Endometrial microvascular endothelial cells (primary cell): Measurements from ENCODE around the gene RILPL1. TPM values are rescaled to one million over a fixed set of nuclear protein-coding genes. Genes with fewer than 3 reads are reported as not detected.
"Not testable (repeated sequence)": the region's sequence is repeated elsewhere in the genome, so short reads cannot be mapped to it uniquely, and the experiment has no call there.

Experiments used
- in situ Hi-C: cut with HindIII; loops from 2 replicates; pipeline ENCODE4 v1.10.0; 2017; ENCODE audit warnings: low sequenced_read_pairs, low pct_unique_long_range_greater_than_20kb; ENCODE audit errors: inconsistent ontology term
- total RNA-seq: library from RNA; depleted of rRNA; stranded (reverse); fragments of >200 nt; gene quantifications from one replicate; pipeline ENCODE4 v1.2.3, GENCODE V29; 2015; ENCODE audit errors: inconsistent ontology term

RILPL1 gene
- total RNA-seq, 1 donor from 2014 or later, result 7.6 TPM

DNA sequence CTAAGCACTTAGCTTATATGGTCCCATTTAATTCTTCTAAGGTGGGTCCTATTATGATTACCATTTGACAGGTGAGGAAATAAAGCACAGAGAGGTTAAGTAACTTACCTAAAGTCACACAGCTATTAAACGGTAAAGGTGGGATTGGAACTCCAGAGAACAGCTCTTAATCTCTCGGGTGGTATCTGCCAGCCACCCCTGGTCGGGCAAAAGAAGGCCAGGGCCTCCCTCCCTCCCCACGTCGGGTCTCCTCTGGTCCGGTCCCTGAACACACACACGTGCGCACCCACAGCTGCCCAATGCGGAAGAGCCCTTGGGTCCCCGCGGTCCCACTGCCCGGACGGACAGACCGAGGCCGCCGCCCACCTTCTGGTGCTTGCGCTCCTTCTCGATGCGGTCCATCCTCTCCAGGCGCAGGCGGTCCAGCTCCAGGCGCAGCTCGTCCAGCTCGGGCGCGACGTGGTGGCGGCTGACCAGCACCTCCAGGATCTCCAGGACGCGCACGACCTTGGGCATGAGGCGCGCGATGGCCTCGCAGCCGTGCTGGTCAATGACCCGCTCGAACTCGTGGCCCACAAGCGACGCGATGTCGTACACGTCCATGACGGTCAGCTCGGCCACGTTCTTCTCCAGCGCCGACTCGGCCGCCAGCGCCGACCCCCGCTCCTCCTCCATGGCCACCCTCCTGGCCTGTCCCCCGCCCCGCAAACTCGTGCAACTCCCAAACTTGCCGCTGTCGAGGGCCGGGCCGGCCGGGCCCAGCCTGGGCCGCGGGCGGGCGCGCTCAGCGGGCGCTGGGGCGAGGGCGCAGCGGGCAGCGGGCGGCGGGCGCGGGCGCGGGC, 490 bp downstream of the RILPL1 start:
- in situ Hi-C loops, result no loop called here

DNA sequence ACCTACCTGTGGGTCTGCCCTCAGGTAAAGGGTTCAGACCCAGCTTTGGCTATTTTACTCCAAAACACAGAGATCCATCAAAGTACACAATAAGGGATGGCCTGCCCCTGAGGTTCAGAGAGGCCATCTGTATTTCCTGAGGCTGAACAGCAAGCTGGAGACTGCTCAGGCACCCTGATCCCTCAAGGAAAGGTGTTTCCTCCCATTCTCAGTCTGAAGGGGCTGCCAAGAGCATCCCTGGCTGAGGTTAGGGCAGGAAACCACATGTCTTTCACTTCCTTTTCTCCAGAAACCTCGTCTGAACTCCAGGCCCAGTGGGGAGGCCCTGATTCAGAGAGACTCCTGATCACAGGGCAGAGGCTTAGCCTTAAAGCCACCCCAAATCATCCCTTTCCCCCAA, 1.5 kb downstream of the RILPL1 start:
- in situ Hi-C loops, result no loop called here

DNA sequence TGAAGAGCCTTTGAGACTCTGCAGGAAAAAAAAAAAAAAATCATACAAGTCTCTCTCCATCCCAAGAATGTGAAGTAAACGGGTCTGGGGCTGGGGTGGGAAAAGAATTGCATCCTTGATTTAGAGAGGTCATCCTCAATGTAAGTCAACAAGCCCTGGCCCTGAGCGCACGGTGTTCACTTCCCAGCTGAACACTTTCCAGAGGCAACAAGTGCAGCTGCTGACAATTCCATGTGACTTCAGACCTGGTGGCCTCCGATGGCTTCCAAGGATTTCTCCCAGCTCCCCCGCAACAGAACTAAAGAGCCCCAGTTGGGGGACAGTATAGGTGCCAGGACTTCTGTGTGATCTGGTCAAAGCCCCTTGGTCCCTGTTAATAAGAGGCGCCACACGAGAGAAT, 2.4 kb downstream of the RILPL1 start:
- in situ Hi-C loops, result no loop called here

DNA sequence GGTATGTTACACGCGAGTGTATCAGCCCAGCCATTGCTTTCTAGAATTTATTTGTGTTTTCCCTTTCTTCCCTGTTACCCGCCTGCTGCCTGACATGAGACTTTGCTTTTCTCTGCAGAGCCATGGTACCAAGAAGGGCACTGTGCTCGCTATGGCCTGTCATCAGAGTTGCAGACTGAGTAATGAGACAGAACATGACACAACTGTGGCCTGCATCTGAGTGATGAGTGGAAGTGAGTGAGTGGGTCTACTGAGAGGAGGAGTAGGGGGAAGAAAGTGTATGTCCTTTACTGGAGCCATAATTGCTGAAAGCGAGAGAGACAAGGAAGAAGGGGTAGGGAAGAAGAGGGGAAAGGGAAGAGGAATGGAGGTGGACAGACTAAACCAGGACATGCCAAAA, 2.9 kb downstream of the RILPL1 start:
- in situ Hi-C loops, result no loop called here

DNA sequence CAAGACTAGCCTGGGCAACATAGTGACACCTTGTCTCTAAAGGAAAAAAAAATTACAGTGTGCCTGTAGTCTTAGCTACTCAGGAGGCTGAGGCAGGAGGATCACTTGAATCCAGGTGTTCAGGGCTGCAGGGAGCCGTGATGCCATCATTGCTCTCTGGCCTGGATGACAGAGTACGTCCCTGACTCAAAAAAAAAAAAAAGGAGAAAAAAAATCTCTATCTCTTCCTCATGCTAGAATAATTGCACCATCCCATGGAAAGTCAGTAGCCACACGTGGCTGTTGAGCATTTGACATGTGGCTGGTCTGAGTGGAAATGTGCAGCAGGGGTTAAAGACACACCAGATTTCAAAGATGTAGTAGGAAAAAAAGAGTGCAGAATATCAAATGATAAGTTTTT, 3.8 kb downstream of the RILPL1 start:
- in situ Hi-C loops, result no loop called here

DNA sequence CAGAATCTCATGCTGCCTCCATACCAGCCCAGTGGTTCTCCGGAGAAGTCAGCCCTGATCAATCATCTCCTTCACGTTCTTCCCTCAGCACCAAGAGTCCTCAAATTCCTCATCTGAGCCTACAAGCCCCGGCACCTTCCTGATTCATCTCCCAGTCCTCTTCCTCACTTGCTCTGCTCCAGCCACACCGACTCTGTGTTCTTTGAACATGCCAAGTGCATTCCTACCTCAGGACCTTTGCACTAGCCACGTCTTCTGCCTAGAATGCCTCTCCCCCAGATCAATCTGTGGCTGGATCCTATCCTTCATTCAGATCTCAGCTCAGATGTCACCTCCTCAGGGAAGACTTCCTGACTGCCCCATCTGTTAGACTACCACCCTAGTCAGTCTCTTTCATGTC, 4.7 kb downstream of the RILPL1 start:
- in situ Hi-C loops, result no loop called here

DNA sequence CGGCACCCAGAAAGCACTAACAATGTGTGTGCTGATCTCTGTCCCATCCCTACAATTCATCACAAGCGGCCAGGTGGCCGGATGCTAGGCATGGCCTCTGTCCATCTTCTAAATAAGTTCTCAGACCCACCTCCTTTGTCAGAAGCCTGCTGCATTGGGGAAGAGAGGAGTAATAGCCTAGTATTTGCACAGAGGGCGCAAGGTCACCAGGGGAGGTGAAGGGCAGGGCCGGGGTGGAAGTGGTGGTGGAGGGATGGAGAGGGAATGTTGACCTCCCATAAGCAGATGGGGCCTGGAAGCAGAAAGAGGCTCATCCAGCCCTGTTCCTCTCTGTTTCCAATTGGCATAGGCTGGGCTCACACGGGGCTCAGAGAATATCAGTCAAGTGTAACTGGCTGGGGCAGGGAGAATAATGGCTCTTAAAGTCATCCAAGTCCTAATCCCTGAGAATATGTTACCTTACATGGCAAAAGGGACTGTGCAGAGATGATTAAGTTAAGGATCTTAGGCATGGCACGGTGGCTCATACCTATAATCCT, 6.9 kb downstream of the RILPL1 start:
- in situ Hi-C loops, result no loop called here

DNA sequence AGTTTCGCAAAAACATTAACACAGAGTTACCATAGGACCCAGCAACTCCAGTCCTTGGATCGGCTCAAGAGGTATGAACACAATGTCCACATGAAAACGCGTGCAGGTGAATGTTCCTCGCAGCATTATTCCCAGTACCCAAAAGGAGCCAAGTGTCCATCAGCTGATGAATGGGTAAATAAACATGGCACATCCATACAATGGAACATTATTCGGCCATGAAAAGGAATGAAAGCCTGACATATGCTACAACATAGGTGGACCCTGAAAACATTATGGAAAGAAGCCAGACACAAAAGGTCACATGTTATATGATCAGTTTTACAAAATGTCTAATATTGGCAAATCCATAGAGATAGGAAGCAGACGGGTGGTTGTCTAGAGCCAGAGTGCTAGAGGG, 9.1 kb downstream of the RILPL1 start:
- in situ Hi-C loops, result no loop called here

DNA sequence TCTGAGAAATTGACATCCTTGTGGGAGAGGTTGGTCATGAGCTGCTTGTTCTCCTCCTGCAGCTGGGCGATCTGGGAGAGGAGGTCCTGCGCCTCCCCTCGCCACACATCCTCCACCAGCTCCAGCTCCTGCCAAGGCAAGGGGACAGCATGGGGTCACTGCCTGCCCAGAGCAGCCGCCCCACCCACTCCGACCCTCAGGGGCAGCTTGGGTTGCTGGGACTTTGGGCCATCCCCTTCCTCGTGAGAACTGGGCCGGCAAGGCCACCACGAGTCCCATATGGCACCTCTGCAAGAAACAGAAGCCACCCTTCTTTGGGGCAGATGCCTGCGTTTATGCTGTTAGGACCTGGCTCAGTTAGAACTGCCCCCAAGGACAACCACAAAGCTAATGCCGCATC, 10.0 kb downstream of the RILPL1 start:
- in situ Hi-C loops, result no loop called here

DNA sequence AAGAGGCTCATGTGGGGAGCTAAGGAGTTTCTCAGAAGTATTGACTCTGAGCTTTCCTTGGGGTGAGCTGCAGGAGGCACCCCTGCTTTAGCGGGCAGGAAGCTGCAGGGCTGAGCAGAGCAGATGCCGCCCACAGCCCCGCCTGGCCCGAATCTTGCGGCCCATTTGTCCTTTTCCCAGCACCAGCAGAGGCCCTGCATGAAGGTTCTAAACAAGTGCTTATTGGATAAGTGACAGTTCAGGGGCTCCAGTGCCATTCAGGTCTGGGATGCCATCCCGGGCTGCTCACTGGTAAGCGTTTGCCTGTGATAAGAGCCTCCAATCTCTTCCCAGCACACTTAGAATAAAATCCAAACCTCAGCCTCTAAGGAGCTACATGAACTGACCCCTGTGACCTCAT, 11.4 kb downstream of the RILPL1 start:
- in situ Hi-C loops, result no loop called here

DNA sequence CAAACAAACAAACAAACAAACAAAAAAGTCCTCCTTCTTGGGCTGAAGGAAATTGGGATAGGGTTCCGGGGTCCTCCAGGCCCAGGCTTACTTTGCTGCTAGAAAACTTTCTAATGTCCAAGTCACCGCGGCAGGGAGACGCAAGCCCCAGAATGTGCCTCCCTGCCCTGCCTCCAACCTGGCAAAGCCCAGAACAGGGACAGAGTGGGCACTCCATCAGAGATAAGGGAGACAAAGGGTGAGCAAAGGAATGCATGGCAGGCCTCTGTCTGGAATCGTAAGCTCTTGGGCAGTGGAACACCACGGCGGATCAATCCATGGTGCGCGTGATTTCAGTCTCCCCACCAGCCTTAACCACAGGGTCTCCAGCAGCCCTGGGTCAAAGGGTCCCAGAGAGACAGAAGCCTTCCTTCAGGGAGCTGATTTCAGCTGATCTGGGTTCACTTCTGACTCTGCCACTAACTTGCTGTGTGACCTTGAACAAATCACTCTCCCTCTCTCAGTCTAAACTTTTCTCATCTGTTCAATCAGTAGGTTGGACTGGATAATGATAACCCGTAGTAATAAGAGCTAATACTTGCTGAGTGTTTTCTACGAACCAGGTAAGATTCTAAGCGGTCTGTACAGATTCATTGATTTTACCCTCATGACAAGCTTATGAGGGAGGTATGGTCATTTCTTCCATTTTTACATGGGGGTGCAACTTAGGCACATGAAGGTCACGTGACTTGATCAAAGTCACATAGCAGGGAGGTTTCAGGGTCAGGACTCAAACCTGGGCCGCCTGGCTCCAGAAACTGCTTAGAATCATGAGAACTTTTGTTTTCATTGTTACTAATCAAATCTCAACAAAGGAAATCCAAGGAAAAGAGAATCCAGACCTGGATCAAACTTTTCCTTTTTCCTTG, 12.7 kb downstream of the RILPL1 start:
- in situ Hi-C loops, result no loop called here

DNA sequence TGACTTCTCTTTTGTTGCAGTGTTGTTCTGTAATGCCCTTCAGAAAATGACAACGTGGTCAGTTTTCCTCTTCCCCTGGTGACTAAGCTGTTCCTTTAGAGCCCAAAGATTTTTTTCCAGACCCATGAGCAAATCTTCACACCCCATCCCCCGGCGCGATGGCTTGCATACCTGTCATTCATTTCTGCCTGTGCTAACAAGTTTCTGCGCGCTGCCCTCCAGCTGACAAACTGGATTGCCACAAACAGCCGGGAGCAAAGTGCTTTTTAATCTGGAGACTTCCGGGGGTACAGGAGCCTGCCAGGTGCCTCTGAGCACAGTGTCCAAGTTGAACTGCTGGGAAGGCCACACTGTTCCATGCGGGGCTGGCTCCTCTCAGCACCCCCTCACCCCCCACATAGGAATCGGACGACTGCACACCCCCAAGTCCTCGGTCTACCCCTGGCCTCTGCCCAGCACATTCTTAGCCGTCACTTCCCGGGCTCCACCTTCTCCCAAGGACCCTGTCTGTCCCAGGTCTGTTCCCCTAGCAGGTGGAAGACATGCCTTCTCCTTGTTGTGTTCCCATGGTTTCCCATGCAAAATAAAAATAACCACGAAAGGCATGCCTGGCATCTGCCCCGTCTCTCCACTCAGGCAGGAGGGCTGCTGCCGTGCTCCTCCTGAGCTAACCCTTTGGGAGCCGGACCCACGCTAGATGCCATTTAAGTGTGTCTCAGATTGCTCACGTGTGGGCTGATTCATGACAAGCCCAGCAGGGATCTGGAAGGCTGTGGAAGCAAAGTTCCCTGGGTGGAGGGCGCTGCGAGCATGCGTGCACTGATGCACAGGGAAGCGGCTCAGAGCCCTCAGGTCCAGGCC, 14.1 kb downstream of the RILPL1 start:
- in situ Hi-C loops, result no loop called here

DNA sequence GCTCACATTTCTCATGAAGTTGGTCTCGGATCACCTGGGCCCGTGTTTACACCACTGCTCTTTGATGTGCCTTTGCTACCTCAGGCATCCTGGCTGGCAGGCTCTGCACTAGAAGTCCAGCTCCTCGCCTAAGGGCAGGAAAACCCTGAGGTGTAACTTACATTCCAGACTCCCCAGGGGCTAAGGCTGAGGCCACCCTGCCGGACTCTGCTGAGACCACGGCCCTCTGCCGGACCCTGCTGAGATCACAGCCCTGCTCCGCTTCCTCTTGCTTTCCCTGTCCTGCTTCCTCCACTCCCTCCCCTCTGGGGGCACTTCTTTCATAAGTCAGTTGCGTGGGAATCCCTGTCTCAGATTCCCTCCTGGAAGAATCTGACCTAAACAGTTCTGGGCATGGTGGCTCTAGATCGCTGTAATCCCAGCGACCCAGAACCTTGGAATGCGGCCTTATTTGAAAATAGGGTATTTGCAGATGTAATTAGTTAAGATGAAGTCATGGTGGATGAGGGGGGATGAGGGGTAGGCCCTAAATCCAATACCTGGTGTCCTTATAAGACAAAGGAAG, 17.2 kb downstream of the RILPL1 start:
- in situ Hi-C loops, result no loop called here

DNA sequence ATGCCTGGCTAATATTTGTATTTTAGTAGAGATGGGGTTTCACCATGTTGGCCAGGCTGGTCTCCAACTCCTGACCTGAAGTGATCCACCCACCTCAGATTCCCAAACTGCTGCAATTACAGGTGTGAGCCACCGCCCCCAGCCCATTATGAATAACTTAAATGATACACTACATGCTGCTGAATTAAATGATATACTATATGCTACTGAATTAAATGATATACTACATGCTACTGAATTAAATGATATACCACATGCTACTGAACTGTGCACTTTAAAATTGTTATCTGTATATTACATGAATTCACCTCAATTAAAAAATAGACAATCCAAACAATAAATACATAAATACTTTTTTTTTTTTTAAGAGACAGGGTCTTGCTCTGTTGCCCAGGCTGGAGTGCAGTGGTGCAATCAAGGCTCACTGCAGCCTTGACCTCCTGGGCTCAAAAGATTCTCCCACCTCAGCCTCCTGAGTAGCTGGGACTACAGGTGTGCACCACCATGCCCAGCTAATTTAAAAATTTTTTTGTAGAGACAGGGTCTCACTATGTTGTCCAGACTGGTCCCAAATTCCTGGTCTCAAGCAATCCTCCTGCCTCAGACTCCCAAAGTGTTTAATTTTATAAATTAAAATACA, 18.8 kb downstream of the RILPL1 start:
- in situ Hi-C loops, result not testable (repeated sequence)

DNA sequence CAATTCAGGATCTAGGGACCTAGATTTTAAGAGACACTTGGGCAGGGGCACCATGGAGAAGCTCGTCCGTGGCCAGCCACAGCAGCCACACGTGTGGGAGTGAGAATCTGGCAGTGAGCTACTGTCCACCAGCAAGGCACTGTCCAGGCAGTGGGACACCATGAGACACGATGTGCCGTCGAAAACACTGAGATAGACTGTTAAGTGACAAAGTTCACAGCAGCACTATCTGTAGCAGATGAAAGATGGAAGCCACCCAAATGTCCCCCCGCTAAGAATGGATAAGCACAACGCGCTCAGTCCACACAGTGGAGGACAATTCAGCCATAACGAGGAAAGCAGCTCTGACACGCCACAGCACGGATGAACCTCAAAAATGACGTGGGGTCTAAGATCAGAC, 19.7 kb downstream of the RILPL1 start:
- in situ Hi-C loops, result no loop called here

DNA sequence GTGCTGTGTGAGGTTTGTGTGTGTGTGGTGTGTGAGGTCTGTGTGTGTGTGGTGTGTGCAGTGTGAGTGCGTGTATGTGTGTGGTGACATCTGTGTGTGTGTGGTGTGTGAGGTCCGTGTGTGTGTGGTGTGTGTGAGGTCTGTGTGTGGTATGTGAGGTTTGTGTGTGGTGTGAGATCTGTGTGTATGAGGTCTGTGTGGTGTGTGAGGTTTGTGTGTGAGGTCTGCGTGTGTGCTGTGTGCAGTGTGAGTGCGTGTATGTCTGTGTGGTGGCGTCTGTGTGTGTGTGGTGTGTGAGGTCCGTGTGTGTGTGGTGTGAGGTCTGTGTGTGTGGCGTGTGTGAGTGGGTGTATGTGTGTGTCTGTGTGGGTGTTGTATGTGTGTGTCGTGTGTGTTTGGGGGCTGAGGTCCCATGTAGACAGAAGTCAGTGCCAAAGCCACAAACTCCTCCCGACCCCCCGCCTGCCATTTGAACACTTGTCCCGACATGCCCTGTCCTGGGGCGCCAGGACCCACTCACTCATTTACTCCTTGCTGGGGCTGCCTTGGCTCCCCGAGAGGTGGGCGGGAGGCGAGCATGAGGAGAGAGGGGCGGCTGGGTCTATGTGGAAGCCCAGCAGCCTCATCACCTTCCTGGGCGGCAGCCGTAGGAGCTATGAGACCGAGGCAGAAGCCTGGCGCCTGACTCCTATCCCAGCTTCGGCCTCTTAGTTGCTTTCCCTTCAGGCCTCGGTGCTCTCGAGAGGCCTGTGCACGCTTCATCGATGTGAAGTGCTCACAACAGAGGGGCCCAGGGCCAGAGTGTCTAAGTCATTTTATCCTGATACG, 20.5 kb downstream of the RILPL1 start:
- in situ Hi-C loops, result no loop called here

DNA sequence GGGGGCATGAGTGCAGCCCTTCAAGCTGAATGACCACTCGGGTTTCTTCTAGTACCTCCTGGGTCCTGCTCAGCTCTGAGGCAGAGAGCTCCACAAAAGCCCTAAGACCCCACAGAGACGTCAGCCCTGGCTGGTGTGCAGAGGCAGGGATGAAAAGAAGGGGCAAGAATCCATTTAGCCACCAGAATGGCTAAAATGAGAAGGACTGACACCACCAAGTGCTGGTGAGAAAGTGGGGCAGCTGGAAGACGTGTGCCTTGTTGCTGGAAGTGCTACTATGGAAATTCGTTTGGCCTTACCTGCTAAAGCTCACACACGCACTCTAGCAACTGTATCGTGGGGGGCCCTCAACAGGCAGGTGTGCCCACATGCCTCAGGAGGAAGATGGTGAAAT, 26.7 kb downstream of the RILPL1 start:
- in situ Hi-C loops, result no loop called here
